B cell (primary cell): ENCODE data around the gene OSBP2. TPM values are rescaled to one million over a fixed set of nuclear protein-coding genes. Genes with fewer than 3 reads are reported as not detected.

ENCODE experiments used
- ATAC-seq: fragments of 200-7000 bp; cut with Tn5 transposase; one replicate; pipeline ENCODE4 v1.10.0; 2021; ENCODE audit warnings: low read depth, mild to moderate bottlenecking, moderate number of reproducible peaks, moderate library complexity
- CTCF ChIA-PET: fragments of 350-600 bp; sonication (Branson Sonifier 250); formaldehyde crosslinking; loops from one replicate; lab custom pipeline; 2021; ENCODE audit warnings: antibody characterized with exemption, inconsistent platforms; lab: Charles Lee
- POLR2A ChIA-PET: fragments of 350-600 bp; sonication (Branson Sonifier 250); formaldehyde crosslinking; loops from one replicate; lab custom pipeline; 2021; ENCODE audit warnings: antibody characterized with exemption; lab: Charles Lee
- DNase-seq: peaks from one replicate; pipeline ENCODE4 v3.0.0; 2013
- H2AFZ ChIP-seq: 2 replicates; pipeline ENCODE4 v1.6.1; 2012; ENCODE audit warnings: mild to moderate bottlenecking, low read depth, low read length; ENCODE audit not compliant: insufficient read depth, poor library complexity, severe bottlenecking
- H3K27ac ChIP-seq, 2 donors: 1 replicate in 1 of 2; 2 replicates in 1 of 2; pipeline ENCODE4 v1.5.1; 2012 to 2013; ENCODE audit warnings: low read length in 2 of 2, mild to moderate bottlenecking in 2 of 2, moderate library complexity in 1 of 2
- H3K27me3 ChIP-seq, 4 experiments: fragments of 200-600 bp in 1 of 4; sonication (generic) in 1 of 4; replicated peaks in 1 of 4; 1 replicate in 2 of 4; 2 replicates in 2 of 4; pipeline versions ENCODE4 v1.6.1 to v1.7.0; 2013 to 2016; ENCODE audit warnings: low read length in 3 of 4, mild to moderate bottlenecking in 2 of 4, mixed read lengths in 1 of 4, moderate library complexity in 1 of 4; ENCODE audit not compliant: insufficient read depth in 4 of 4, control insufficient read depth in 3 of 4; ENCODE audit errors: control extremely low read depth in 1 of 4
- H3K36me3 ChIP-seq, 2 experiments: replicated peaks in 1 of 2; 1 replicate in 1 of 2; 2 replicates in 1 of 2; pipeline versions ENCODE4 v1.6.1 to v1.7.1; 2013; ENCODE audit warnings: low read length in 1 of 2; ENCODE audit not compliant: insufficient read depth in 2 of 2, control insufficient read depth in 1 of 2; ENCODE audit errors: control extremely low read depth in 1 of 2, extremely low read depth in 1 of 2
- H3K4me1 ChIP-seq, 2 donors: fragments of 200-600 bp in 1 of 2; sonication (generic) in 1 of 2; 1 replicate in 1 of 2; 2 replicates in 1 of 2; pipeline versions ENCODE4 v1.5.1 to v1.6.1; 2013 to 2017; ENCODE audit warnings: low read length in 2 of 2; ENCODE audit not compliant: control insufficient read depth in 2 of 2, insufficient read depth in 2 of 2
- H3K4me2 ChIP-seq: replicated peaks from 2 replicates; pipeline ENCODE3; 2012; ENCODE audit warnings: mild to moderate bottlenecking, low read depth, low read length; ENCODE audit not compliant: poor library complexity, severe bottlenecking
- H3K4me3 ChIP-seq, 5 experiments: fragments of 200-600 bp in 1 of 5; sonication (generic) in 1 of 5; 1 replicate in 3 of 5; 2 replicates in 2 of 5; pipeline versions ENCODE4 v1.5.1 to v1.7.0; 2011 to 2016; ENCODE audit warnings: low read length in 4 of 5, mild to moderate bottlenecking in 4 of 5, low read depth in 2 of 5, control low read depth in 1 of 5, moderate library complexity in 1 of 5; ENCODE audit not compliant: insufficient read depth in 1 of 5; ENCODE audit errors: control extremely low read depth in 1 of 5, extremely low read depth in 1 of 5
- H3K79me2 ChIP-seq: fragments of 200-600 bp; sonication (generic); one replicate; pipeline ENCODE4 v1.6.0; 2016; ENCODE audit warnings: low read length; ENCODE audit not compliant: control insufficient read depth, insufficient read depth
- H3K9ac ChIP-seq: fragments of 200-600 bp; sonication (generic); 2 replicates; pipeline ENCODE4 v1.6.1; 2017; ENCODE audit warnings: mild to moderate bottlenecking, low read length, moderate library complexity
- H3K9me3 ChIP-seq, 3 donors: one replicate each; pipeline versions ENCODE4 v1.6.1 to v1.7.1; 2013; ENCODE audit warnings: low read length in 2 of 3; ENCODE audit not compliant: control insufficient read depth in 2 of 3, insufficient read depth in 1 of 3; ENCODE audit errors: control extremely low read depth in 1 of 3
- H4K20me1 ChIP-seq: 2 replicates; pipeline ENCODE4 v1.6.0; 2012; ENCODE audit warnings: mild to moderate bottlenecking, low read length; ENCODE audit not compliant: insufficient read depth, control insufficient read depth, poor library complexity, severe bottlenecking
- H3K27ac Mint-ChIP-seq: one replicate; pipeline ENCODE4 v1.8.0; 2021; ENCODE audit warnings: mixed read lengths
- H3K27me3 Mint-ChIP-seq: one replicate; pipeline ENCODE4 v1.8.0; 2021; ENCODE audit warnings: mixed read lengths
- H3K4me1 Mint-ChIP-seq: one replicate; pipeline ENCODE4 v1.8.0; 2021; ENCODE audit warnings: mixed read lengths
- H3K4me3 Mint-ChIP-seq: one replicate; pipeline ENCODE4 v1.8.0; 2021; ENCODE audit warnings: mixed read lengths
- H3K9me3 Mint-ChIP-seq: one replicate; pipeline ENCODE4 v1.8.0; 2022; ENCODE audit warnings: mixed read lengths; ENCODE audit not compliant: insufficient read depth
- CTCF ChIP-seq: fragments of 200-600 bp; IDR thresholded peaks from one replicate; pipeline ENCODE4 v1.8.0; 2022; ENCODE audit warnings: antibody characterized with exemption, mild to moderate bottlenecking
- EZH2 ChIP-seq: IDR thresholded peaks from 2 replicates; pipeline ENCODE4 v1.6.1; 2012; ENCODE audit warnings: borderline replicate concordance, low read depth, mild to moderate bottlenecking, moderate library complexity, low read length; ENCODE audit not compliant: insufficient read depth, poor library complexity, severe bottlenecking
- WGBS: methylation state at CpG from one replicate; pipeline ENCODE4 v1.1.5; 2013; ENCODE audit warnings: missing lambda C conversion rate; ENCODE audit not compliant: insufficient coverage; 5-methylcytosine and 5-hydroxymethylcytosine counted together
- intact Hi-C: fragments of 100-400 bp; cut with micrococcal nuclease; formaldehyde crosslinking; loops from one replicate; pipeline ENCODE4 v1.10.0; 2022
- polyA plus RNA-seq: library from polyadenylated mRNA; depleted of rRNA; stranded (reverse); fragments of >200 nt; gene quantifications from 2 replicates; pipeline ENCODE4 v1.2.3, GENCODE V29; 2012
- total RNA-seq, 2 donors: library from RNA; stranded (reverse); fragments of 120-200 nt in 1 of 2; gene quantifications; 1 replicate in 1 of 2; 2 replicates in 1 of 2; pipeline versions ENCODE4 v1.2.3 to v1.2.4, GENCODE V29; 2013 to 2022

The OSBP2 gene
- total and polyA plus RNA-seq, 2 donors (not counting 1 experiment from before 2014, with no cell fraction given), result 0.10 to 1.0 TPM

- Histone ChIP-seq H3K9ac (no peak overlapping the region), H3K27ac (no peak overlapping the region), H3K9me3 (peaks cover 0 to 2% (median 0%) of the 10 kb centered on the region in 3 donors), H3K4me3 (no peak overlapping the region), H4K20me1 (peaks cover 8% of the 10 kb centered on the region), H3K4me1 (peaks cover 3 to 5% of the 10 kb centered on the region in 2 donors), H2AFZ (no peak overlapping the region), H3K79me2 (peaks cover 6% of the 10 kb centered on the region), H3K27me3 (no peaks in the 10 kb centered on the region), H3K4me2 (no peak overlapping the region), H3K36me3 (peaks cover 2 to 3% of the 10 kb centered on the region in 2 experiments)
- H3K4me3 Mint-ChIP-seq, result no peak overlapping the region
- ChIA-PET POLR2A (no interaction called here), CTCF (interaction anchor here (1.3 to 2.5 kb wide), 2 partner anchors 12 to 14 kb away, joined by 4 to 9 read pairs; no protein-coding TSS in a partner anchor)
- no peaks in the 10 kb centered on the region for H3K9me3 Mint-ChIP-seq
- intact Hi-C loops, result no loop called here
- DNase-seq (no peak), ATAC-seq (no peak)
- no peak overlapping the region for H3K27ac Mint-ChIP-seq
- WGBS, result 96% methylated on average over 6 of the region's 6 CpGs
- H3K27me3 Mint-ChIP-seq, result no peaks in the 10 kb centered on the region
- TF ChIP-seq EZH2, result no peak
- TF ChIP-seq CTCF, result no peak
- H3K4me1 Mint-ChIP-seq, result peaks cover 5% of the 10 kb centered on the region
These were observed 213.4 kb downstream of the OSBP2 start for GRCh38 chr22:30908051-30908461.

GRCh38 chr22:30909306-30909705, 214.6 kb downstream of the OSBP2 start:
- no peak for ATAC-seq
- POLR2A ChIA-PET, result no interaction called here
- Mint-ChIP-seq H3K4me3 (no peak overlapping the region), H3K9me3 (no peaks in the 10 kb centered on the region), H3K27me3 (no peaks in the 10 kb centered on the region), H3K4me1 (no peaks in the 10 kb centered on the region), H3K27ac (no peak overlapping the region)
- no peak overlapping the region for H3K4me2 ChIP-seq
- H3K36me3 ChIP-seq, result peaks cover 2 to 3% of the 10 kb centered on the region in 2 experiments
- no peak for TF ChIP-seq CTCF
- no peak for TF ChIP-seq EZH2
- no peak overlapping the region for H3K9ac ChIP-seq
- no peaks in the 10 kb centered on the region for H3K4me1 ChIP-seq
- H3K4me3 ChIP-seq, result no peak overlapping the region
- H3K27ac ChIP-seq, result no peak overlapping the region
- intact Hi-C loops, result no loop called here
- no peak for DNase-seq
- H3K9me3 ChIP-seq, result peaks cover 0 to 4% (median 2%) of the 10 kb centered on the region in 3 donors
- no peaks in the 10 kb centered on the region for H3K27me3 ChIP-seq
- H2AFZ ChIP-seq, result no peak overlapping the region
- peaks cover 8% of the 10 kb centered on the region for H4K20me1 ChIP-seq
- WGBS, result 97% methylated on average over 4 of the region's 5 CpGs
- CTCF ChIA-PET, result interaction anchor here (0.7 to 2.5 kb wide), 2 partner anchors 11 to 406 kb away, joined by 5 to 9 read pairs; no protein-coding TSS in a partner anchor
- peaks cover 17% of the 10 kb centered on the region for H3K79me2 ChIP-seq
